GM18499 (cell line): ENCODE measurements around the gene NUBP2.

ENCODE experiments used
- ATAC-seq: cut with Tn5 transposase; IDR thresholded peaks from one replicate; pipeline ENCODE4 v1.9.1; 2021; ENCODE audit warnings: moderate number of reproducible peaks; ENCODE audit not compliant: insufficient read depth, unreplicated experiment

NUBP2 gene

DNA sequence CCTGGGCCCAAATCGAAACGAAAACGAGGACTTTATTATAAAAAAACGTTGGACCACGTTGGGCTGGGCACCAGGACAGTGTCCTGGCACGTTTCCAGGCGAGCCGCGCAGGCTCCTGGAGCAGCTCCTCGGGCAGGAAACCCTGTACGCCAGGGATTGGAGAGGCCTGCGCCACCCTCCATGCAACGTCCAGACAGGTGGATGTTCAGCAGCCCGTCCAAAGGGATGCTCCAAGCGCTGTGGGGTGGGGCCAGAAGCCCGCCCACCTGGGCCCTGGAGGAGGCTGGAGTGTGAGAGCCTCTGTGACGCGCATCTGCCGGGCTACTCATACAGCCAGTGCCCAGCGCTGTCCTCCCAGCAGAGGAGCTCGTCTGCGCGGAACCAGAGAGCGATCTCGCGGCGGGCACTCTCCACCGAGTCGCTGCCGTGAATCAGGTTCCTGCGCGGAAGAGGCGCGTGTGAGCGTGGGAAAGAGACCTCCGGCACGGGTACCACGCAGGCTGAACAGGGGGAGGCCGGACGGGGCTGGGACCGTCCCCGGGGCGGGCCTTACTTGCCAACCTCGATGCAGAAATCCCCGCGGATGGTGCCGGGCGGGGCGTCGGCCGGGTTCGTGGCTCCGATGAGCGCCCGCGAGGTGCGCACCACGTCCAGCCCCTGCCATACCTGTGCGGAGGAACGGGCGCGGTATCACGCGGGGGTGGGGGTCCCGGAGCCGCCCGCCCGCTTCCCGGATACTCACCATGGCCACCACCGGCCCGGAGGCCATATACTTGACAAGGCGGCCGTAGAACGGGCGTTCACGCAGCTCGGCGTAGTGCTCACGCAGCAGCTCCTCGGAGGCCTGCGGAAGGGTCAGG, 12.2 kb upstream of the NUBP2 start:
- ATAC-seq = no peak

DNA sequence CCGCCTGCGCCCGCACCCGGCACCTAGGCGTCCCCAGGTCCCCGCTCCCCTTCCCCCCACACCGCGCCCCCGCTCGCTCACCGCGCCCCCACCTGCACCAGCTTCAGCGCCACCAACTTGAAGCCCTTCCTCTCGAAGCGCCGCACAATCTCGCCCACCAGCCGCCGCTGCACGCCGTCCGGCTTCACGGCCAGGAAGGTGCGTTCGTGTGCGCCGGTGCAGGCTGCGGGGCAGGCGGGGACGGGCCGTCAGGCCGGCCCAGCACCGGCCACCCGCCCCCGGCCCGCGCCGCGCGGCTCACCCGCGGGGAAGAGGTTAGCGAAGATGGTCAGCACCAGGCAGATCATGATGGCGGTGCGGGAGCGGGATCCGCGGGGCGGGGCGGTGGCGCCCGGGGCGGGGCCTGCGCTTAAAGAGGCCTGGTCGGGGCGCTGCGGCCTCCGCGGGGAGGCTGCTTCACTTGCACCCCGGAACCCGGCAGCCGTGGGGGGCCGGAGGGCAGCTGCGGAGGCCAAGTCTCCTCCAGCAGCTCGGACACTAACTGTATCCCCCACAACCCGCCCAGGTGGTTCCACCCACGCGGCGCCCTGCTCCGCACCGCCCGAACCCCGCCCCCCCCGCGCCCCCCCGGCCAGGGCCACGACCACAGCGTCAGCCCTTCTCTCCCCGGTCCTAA, 11.4 kb upstream of the NUBP2 start, which contains the start of gene NME3:
Gene NME3 (minus strand): TSS at position 356 of the 676 bp plus-strand sequence. CDS start 9 bp downstream, at position 347.
- no peak for ATAC-seq

- no peak for ATAC-seq
These were observed 10.8 kb upstream of the NUBP2 start for GRCh38 chr16:1771864-1772361.

DNA sequence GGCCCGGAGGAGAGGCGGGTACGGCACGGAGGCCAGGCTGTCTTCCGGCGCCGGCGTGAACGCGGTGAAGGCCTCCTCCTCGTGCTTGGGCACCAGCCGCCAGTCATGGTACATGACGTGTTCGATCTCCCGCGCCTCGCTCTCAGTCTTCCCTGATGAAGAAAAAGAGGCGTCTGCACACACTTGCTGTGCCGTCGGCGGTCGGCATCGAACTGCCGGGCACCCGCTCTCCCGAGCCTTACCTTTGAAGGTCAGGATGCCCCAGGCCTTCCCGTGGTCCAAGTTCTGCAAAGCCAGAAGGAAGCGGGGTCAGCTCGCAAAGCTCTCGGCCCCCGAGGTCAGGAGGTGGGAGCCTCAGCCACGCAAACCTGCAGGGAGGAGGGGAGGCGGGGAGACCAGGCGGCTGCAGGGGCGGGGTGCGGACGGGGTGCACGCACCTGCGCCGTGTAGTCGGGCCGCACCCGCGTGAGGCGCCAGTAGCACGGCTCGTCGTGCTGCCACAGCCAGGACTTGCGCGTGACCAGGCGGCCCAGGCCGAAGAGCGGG, 10.3 kb upstream of the NUBP2 start, which contains the start of gene EME2:
Gene EME2 (plus strand): TSS at position 449 of the 546 bp plus-strand sequence. CDS start 418 bp downstream, outside the sequence.
- ATAC-seq = no peak

DNA sequence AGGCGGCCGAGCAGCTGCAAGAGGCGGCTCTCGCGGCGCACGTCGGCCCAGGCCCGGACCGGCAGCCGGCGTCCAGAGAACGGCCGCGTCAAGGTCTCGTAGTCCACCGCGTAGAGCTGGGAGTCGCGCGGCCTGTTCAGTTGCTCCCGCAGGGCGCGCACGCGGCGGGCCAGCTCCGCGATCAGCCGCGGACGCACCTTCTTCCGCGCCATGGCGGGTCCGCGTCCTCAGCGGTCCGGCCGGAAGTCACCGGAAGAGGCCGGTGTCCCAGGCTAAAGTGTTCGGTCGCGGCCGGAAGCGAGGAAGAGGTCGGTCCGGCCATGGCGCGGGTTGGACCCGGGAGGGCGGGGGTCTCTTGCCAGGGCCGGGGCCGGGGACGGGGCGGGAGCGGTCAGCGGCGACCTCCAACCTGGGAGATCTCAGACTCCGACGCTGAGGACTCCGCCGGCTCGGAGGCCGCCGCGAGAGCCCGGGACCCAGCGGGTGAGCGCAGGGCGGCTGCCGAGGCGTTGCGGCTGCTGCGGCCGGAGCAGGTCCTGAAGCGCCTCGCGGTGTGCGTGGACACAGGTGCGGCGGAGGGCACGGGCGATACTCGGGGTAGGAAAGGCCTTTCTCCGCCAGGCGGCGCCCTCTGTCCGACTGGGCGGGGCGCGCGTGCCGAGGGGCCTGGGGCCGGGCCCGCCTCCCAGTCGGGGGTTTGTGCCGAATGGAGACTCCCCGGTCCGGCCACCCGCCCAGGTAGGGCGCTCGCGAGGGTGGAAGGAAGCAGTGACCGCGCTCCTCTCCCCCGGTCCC, 9.7 kb upstream of the NUBP2 start, which contains the start of gene MRPS34:
Gene MRPS34 (minus strand): TSS at position 227 of the 795 bp plus-strand sequence. CDS start 15 bp downstream, at position 212.
- no peak for ATAC-seq

GRCh38 chr16:1773703-1774447, 8.9 kb upstream of the NUBP2 start:
- no peak for ATAC-seq

GRCh38 chr16:1774448-1774780, 8.3 kb upstream of the NUBP2 start:
- ATAC-seq = no peak

GRCh38 chr16:1775006-1775845, 7.5 kb upstream of the NUBP2 start:
- ATAC-seq = no peak

DNA sequence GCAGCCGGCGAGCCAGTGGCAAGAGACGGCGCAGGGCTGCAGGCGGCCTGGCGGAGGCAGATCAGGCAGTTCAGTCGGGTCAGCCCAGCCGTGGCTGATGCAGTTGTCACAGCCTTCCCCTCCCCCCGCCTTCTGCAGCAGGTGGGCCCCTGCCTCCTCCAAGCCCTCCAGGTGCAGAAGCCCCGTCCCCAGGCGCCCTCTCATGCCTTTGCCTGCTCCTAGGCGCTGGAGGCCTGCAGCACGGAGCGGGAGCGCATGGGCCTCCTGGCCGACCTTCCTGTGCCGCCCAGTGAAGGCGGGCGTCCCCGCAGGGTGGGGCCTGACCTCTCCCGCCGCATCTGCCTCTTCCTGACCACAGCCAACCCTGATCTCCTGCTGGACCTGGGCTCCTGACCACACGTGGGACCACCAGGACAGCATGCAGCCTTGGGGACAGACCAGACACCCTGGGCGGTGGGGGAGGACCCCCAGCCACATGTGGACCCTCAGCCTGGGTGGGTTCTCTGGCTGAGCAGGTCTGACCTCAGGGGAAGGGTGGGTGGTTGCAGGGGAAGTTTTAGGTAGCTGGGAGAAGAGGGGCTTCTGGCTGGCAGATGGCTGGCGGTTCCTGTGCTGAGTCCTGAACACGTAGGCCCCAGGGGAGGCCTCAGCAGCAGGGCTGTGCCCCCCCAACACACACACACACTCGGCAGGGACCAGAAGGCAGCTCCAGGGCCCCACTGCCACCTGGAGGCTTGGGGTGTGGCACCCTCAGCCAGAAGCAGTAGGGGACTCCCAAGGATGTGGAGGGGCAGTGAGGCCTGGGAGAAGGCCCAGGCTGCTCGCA, 6.7 kb upstream of the NUBP2 start:
- no peak for ATAC-seq

DNA sequence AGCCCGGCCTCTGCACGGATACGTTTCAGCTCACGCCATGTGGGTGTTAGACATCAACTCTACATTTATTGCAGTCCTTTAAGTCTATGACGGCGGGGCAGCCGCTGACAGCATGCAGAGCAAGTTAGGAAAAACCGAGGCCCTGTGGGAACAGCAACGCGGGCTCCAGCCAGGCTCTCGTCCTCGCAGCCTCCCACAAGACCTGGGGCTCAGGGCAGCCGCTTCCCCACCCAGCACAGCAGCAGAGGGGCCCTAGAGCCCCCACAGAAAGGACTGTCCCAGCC, 6.1 kb upstream of the NUBP2 start:
- no peak for ATAC-seq

- ATAC-seq = no peak
These were observed 5.8 kb upstream of the NUBP2 start for GRCh38 chr16:1776991-1777374.

- ATAC-seq = no peak
These were observed 5.2 kb upstream of the NUBP2 start for GRCh38 chr16:1777375-1778199.

- no peak for ATAC-seq
These were observed 4.3 kb upstream of the NUBP2 start for GRCh38 chr16:1778200-1779179.

- no peak for ATAC-seq
These were observed 3.5 kb upstream of the NUBP2 start for GRCh38 chr16:1779234-1779701.

- no peak for ATAC-seq
These were observed 2.8 kb upstream of the NUBP2 start for GRCh38 chr16:1779741-1780676.
